NCI-H748 treated with DMSO at 0.1 percent for 48 hours (cell line): ENCODE results near the gene METTL21C.

Experiments
- DNase-seq: peaks from one replicate; lab custom pipeline; 2025; lab: John Stamatoyannopoulos, UW

The METTL21C gene

GRCh38 chr13:102697929-102698648, 3.2 kb upstream of the METTL21C start:
- no peak for DNase-seq

DNA sequence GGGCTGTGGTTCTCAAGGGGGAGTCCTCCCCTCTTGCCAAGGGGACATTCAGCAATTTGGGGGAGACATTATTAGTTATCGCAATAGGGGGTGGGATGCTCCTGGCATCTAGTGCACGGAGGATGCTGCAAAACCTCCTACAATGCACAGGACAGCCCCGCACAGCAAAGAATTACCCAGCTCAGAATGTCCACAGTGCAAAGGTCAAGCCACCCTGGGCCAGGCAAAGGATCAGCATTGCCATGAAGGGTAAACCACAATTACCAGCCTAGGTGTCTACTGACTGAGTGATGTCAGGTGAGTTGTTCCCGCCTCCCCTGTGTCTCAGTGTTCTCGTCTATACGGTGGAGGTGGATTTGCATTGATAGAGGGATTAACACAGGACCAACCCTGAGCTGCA, 2.4 kb upstream of the METTL21C start:
- no peak for DNase-seq

GRCh38 chr13:102696465-102696864, 1.6 kb upstream of the METTL21C start:
- DNase-seq = no peak

GRCh38 chr13:102693776-102694175, 1.1 kb downstream of the METTL21C start:
- no peak for DNase-seq

DNA sequence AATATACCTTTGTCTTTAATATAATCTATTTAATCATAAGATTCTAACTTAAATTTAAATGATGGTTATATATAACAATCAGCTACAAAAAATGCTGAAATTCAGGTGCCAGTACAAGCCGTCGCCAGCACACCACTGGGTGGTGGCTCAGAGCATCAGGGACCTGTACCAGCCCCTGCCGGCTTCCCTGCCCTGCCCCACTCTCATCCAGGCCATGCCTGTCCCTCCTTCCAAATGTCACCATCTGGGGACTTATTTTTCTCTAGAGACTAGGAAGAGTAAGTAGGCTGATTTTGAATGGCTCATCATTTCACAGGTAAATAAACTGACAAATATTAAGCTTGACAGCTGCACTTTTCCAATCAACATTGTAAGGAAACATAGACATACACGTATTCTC, 1.6 kb downstream of the METTL21C start:
- no peak for DNase-seq

GRCh38 chr13:102692491-102692826, 2.4 kb downstream of the METTL21C start:
- DNase-seq = no peak

- no peak for DNase-seq
These were observed 4.0 kb downstream of the METTL21C start for GRCh38 chr13:102690883-102691282.

DNA sequence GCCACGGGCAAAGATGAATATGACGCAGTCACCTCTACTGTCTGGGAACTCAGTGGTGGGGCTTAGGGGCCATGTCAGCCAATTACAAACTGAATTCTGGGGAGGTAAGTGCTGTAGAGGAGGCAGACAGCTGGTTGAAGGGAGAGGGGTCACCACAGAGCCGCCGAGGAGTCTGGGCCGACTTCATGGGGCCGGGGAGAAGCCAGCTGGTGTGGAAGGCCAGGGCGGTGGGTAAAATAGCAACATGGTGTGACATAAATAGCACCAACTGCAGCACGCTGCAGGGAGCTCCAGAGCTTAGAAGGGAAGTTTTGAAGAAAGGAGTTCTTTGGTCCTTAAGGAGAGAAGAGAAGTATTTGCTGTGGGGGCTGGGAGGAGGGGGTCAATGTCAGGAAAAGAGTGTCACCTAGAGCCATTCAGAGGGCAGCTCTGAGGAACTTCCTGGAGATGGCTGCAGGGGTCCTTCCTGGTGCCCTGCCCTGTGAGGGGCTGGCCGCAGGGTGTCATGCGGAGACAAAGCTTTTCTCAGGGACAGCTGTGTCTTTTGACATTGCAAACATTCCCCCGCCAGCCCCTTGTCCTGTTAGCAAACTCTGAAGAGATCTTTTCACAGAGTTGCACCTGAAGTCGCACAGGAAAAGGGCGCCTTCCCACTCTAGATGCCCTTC, 6.4 kb downstream of the METTL21C start:
- no peak for DNase-seq

DNA sequence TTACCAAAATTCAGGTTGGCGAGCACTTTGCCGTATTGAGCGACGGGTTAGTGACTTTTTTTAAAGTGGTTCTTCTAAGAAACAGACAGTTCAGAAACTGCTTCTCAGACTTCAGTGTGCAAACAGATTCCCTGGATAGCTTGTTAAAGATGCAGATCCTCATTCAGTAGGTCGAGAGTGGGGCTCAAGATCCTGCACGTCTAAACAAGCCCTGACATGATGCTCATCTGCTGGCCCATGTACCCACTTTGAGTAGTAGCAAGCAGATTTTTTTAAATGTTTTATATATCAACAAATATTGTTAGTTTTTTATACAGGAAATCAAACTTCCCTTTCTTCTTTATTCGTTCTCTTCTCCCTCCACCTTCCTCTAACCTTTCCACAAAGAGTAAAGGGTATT, 7.3 kb downstream of the METTL21C start:
- no peak for DNase-seq

DNA sequence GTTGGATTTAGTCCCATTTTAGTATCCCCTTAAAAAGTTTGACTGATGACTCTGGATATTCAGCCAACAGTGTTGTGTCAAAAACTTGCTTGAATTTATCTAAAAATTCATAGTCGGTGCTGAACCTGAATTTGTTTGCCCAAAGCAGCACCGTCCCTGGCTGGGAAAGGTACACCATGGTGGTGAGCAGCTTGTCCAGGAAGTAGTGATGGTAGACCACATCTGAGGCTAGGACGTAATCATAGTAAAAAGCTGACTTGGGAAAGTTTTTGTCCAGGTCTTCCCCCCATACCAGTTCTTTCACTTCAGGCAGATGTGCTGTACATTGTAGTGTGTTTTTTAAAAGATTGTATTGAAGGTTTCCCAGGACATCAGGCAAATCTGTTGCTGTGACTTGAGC, 8.8 kb downstream of the METTL21C start:
- no peak for DNase-seq

DNA sequence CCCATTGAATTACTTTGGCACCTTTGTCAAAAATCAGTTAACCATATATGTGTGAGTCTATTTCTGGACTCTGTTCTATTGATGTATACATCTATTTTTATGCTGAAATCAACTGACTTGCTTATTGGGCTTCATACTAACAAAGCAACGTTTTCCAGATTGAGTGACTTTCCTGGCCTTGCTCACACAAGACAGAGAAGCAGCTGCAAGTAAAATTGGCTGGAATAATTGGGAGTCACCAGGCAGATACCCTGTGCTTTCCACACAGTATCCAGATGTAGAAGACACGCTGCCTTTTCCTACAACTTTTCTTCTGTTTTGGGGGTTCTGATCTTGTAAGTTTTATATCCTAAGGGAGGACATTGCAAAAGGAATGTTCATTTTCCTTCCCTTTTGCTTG, 11.2 kb downstream of the METTL21C start:
- no peak for DNase-seq

- no peak for DNase-seq
These were observed 12.1 kb downstream of the METTL21C start for GRCh38 chr13:102682727-102683126.

DNA sequence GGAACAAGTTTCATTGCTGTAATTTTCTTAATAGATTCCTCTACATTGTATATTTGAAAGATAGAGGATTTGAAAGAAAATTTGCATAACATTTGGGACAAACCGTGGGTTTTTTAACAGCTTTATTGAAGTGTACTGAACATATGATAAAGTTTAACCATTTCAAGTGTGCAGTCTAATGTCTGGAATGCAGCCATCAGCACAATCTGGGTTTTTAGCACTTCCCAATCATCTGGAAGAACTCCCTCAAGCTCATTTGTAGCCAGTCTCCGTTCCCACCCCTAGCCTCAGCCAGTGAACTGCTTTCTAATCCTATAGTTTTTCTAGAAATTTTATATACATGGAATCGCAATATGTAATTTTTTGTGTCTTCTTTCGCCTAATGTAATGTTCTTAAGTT, 12.6 kb downstream of the METTL21C start:
- DNase-seq = no peak

- no peak for DNase-seq
These were observed 13.8 kb downstream of the METTL21C start for GRCh38 chr13:102680842-102681740.

- DNase-seq = no peak
These were observed 14.6 kb downstream of the METTL21C start for GRCh38 chr13:102680133-102680717.

DNA sequence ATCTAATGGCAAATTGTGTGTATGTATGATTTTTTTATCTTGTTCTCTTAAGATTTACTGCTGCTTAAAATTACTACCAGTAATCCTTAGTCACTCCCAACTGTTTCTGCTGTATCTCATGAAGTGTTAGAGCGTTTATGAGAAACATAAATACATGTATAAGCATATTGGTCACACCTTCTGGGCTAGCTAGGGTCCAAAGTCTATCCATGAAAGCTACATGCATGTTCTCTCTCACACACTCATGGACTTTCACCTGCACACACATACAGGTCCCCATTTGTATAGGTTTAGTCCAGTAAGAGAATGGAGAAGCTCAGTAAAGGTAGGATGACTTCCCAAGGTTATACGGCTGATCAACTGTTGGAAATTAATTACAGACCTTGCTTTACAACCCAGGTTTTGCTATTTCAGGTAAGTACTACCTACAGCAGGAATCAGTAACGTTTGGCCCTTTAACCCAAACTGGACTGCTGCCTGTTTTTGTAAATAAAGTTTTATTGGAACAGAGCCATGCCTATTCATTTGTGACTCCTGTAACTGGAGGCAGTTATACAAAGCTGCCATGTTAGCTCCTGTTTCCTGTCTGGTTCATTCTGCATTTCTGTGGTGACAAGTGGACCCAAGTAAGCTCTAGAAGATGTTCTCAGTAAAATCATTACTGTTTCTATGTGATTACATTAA, 15.3 kb downstream of the METTL21C start:
- DNase-seq = no peak

- DNase-seq = no peak
These were observed 16.3 kb downstream of the METTL21C start for GRCh38 chr13:102678339-102679107.

- no peak for DNase-seq
These were observed 17.7 kb downstream of the METTL21C start for GRCh38 chr13:102677122-102677521.

DNA sequence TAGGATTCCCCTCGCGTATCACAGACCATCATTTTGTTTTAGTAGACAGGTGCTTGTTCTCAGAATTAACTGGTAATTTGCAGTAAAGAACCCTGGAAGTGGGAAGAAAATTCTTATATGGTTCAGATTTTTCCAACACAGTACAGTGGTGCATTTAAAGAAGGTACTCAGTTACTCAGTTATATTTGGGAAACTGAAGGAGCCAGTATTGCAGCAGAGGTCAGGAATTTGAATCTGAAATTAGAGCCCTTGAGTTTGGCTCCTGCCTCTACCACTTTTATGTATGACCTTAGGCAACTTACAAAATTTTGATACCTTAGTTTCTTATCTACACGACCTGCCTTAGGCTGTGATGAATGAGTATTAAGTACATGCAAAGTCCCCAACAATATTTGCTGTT, 19.7 kb downstream of the METTL21C start:
- no peak for DNase-seq

- DNase-seq = no peak
These were observed 24.7 kb downstream of the METTL21C start for GRCh38 chr13:102670130-102670529.

- no peak for DNase-seq
These were observed 26.9 kb downstream of the METTL21C start for GRCh38 chr13:102667911-102668310.
